ENCODE measurements around the gene ZFPM1.

The ZFPM1 gene

GRCh38 chr16:88502776-88503280 lies 49.7 kb downstream of the ZFPM1 start:
- no peak for DNase-seq

- DNase-seq: no peak
These were observed 50.3 kb downstream of the ZFPM1 start for GRCh38 chr16:88503374-88503770.

GRCh38 chr16:88503771-88504488 lies 50.9 kb downstream of the ZFPM1 start:
- DNase-seq: no peak

GRCh38 chr16:88504489-88505404 lies 51.7 kb downstream of the ZFPM1 start:
- DNase-seq: peak; percentile 52

GRCh38 chr16:88505405-88506082 lies 52.5 kb downstream of the ZFPM1 start:
- peak; percentile 64 for DNase-seq

GRCh38 chr16:88506723-88507122 lies 53.6 kb downstream of the ZFPM1 start:
- DNase-seq: no peak

GRCh38 chr16:88507231-88507743 lies 54.2 kb downstream of the ZFPM1 start:
- DNase-seq: no peak

GRCh38 chr16:88508376-88508867 lies 55.3 kb downstream of the ZFPM1 start:
- DNase-seq: no peak

GRCh38 chr16:88508868-88509748 lies 56.0 kb downstream of the ZFPM1 start:
- DNase-seq: no peak

GRCh38 chr16:88509749-88510069 lies 56.6 kb downstream of the ZFPM1 start:
- DNase-seq: no peak

GRCh38 chr16:88510091-88510994 lies 57.3 kb downstream of the ZFPM1 start:
- DNase-seq: no peak

- no peak for DNase-seq
These were observed 58.0 kb downstream of the ZFPM1 start for GRCh38 chr16:88511060-88511459.

- no peak for DNase-seq
These were observed 58.8 kb downstream of the ZFPM1 start for GRCh38 chr16:88511906-88512305.

GRCh38 chr16:88512728-88513696 lies 59.9 kb downstream of the ZFPM1 start:
- no peak for DNase-seq

- DNase-seq: no peak
These were observed 61.0 kb downstream of the ZFPM1 start for GRCh38 chr16:88514070-88514469.

- DNase-seq: no peak
These were observed 61.6 kb downstream of the ZFPM1 start for GRCh38 chr16:88514526-88515232.

GRCh38 chr16:88515371-88515770 lies 62.3 kb downstream of the ZFPM1 start:
- DNase-seq: no peak

GRCh38 chr16:88515925-88516594 lies 63.0 kb downstream of the ZFPM1 start:
- DNase-seq: no peak

Data from NCI-H2227 treated with DMSO at 0.1 percent for 48 hours (cell line).